Endodermal cell (in vitro differentiated cells): ENCODE measurements around the gene SLIT2. TPM values are rescaled to one million over a fixed set of nuclear protein-coding genes. Genes with fewer than 3 reads are reported as not detected.

Experiments used
- DNase-seq: peaks from one replicate; pipeline ENCODE4 v3.0.0-alpha.2; 2017
- H3K27ac ChIP-seq: 2 replicates; pipeline ENCODE4 v1.5.1; 2013; ENCODE audit warnings: mild to moderate bottlenecking, low read depth, low read length, moderate library complexity
- H3K27me3 ChIP-seq: 2 replicates; pipeline ENCODE4 v1.6.1; 2013; ENCODE audit warnings: mild to moderate bottlenecking, low read length, moderate library complexity; ENCODE audit not compliant: insufficient read depth, control insufficient read depth, poor library complexity, severe bottlenecking
- H3K36me3 ChIP-seq: 2 replicates; pipeline ENCODE4 v1.7.0; 2013; ENCODE audit warnings: mild to moderate bottlenecking, low read length, moderate library complexity; ENCODE audit not compliant: control insufficient read depth, insufficient read depth
- H3K4me1 ChIP-seq: one replicate; pipeline ENCODE4 v1.7.0; 2013; ENCODE audit warnings: low read length; ENCODE audit not compliant: control insufficient read depth, insufficient read depth
- H3K4me3 ChIP-seq: 2 replicates; pipeline ENCODE4 v1.5.1; 2013; ENCODE audit warnings: mild to moderate bottlenecking, low read length, moderate library complexity
- H3K9ac ChIP-seq: 2 replicates; pipeline ENCODE4 v1.6.1; 2013; ENCODE audit warnings: mild to moderate bottlenecking, low read length, moderate library complexity; ENCODE audit not compliant: poor library complexity, severe bottlenecking; ENCODE audit errors: extremely low read depth
- H3K9me3 ChIP-seq: 2 replicates; pipeline ENCODE4 v1.6.1; 2013; ENCODE audit warnings: mild to moderate bottlenecking, low read length, moderate library complexity; ENCODE audit not compliant: control insufficient read depth
- H3K27ac Mint-ChIP-seq: 2 replicates; pipeline ENCODE4 v1.8.0; 2020; ENCODE audit warnings: mixed read lengths
- H3K27me3 Mint-ChIP-seq: 2 replicates; pipeline ENCODE4 v1.8.0; 2021; ENCODE audit warnings: mild to moderate bottlenecking, mixed read lengths; ENCODE audit not compliant: insufficient read depth
- H3K36me3 Mint-ChIP-seq: 2 replicates; pipeline ENCODE4 v1.8.0; 2020; ENCODE audit warnings: low read depth, mixed read lengths
- H3K4me1 Mint-ChIP-seq: 2 replicates; pipeline ENCODE4 v1.8.0; 2020; ENCODE audit warnings: mixed read lengths
- H3K4me3 Mint-ChIP-seq: 2 replicates; pipeline ENCODE4 v1.8.0; 2020; ENCODE audit warnings: mild to moderate bottlenecking, moderate library complexity, mixed read lengths
- H3K9me3 Mint-ChIP-seq: 2 replicates; pipeline ENCODE4 v1.8.0; 2020; ENCODE audit warnings: mild to moderate bottlenecking, mixed read lengths
- WGBS, 2 experiments: methylation state at CpG; one replicate each; pipeline versions ENCODE4 v1.1.5 to v1.1.7; 2013; ENCODE audit warnings: missing lambda C conversion rate in 2 of 2, mixed read lengths in 1 of 2; ENCODE audit not compliant: insufficient coverage in 1 of 2, insufficient read length in 1 of 2; 5-methylcytosine and 5-hydroxymethylcytosine counted together
- total RNA-seq, 2 donors: library from RNA; stranded (reverse); fragmentation: NEBNext Ultra II Directional in 1 of 2; extraction: Animal tissue kit (Norgen Biotek cat#: 25700) in 1 of 2; gene quantifications; 2 replicates in 1 of 2; 3 replicates in 1 of 2; pipeline ENCODE4 v1.2.1, GENCODE V29; 2021
- TF ChIP-seq, protein P1 (sequence below): fragments of 200-600 bp; sonication (generic); conservative IDR thresholded peaks from 2 replicates; pipeline ENCODE4 v1.5.0; 2021; ENCODE audit warnings: antibody characterized with exemption, mild to moderate bottlenecking

Gene SLIT2
- total RNA-seq, 2 donors from 2014 or later = 3.4 to 3.5 TPM

DNA sequence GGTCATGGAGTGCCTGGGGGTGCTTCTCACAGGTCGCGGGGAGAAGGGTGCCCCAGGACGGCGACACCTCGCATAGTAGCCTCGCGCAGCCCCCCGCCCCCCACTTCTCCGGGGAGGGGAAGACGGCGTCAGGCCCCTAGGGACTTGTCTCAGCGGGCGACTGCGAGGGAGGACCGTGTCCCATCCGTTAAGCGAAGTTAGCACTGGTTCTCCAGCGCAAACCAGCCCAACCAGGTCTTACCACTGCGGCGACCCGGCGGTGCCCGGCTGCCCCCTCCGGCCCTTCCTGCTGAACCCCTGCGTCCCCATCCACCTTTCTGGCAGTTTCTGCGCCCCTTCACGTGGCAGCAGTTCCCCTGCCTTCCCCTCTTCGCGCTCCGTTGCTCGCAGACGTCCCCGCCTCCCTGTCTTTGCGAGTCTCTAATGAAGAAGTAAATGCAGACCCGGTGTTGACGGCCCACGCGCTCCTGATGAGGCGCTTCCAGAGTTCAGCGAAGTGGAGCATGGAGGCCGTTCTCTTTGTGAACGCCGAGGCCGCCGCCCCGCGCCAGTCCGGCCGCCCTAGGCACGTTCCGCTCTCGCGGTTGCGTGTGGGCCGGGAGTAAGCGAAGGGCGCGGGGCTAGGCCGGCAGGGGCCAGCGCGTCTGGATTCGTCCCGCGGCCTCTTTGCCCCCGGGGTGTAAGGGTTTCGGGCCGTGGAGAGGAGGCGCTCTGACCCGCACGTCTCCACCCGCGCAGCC, 3.0 kb downstream of the SLIT2 start:
- H3K9ac ChIP-seq = no peak overlapping the region
- WGBS, 2 experiments = 0 to 1% methylated on average over 25 to 72 of the region's 72 CpGs

DNA sequence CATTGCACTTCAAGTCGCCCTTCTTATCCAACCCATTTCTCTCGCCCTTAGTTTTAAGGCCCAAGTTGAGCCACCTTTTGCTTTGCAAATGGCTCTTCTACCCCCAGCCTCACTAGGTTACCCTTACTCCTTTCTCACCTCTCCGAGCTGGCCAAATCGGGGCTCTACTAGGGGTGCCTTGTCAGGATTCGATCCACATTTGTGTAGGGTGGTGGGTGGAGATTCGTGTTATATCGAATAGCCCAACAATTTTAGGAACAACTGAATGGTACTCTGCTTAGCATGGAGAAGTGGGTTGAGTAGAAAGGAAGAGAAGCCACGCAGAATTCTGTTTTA, 3.5 kb downstream of the SLIT2 start:
- no peak overlapping the region for H3K27ac ChIP-seq
- no peaks in the 10 kb centered on the region for H3K36me3 ChIP-seq
- H3K9ac ChIP-seq = no peak overlapping the region
- peak overlapping the region; percentile 81 for H3K4me3 ChIP-seq
- Mint-ChIP-seq H3K27ac (no peak overlapping the region), H3K9me3 (no peaks in the 10 kb centered on the region), H3K4me1 (peaks cover 43% of the 10 kb centered on the region), H3K27me3 (peaks cover 67% of the 10 kb centered on the region), H3K4me3 (peak overlapping the region; percentile 66), H3K36me3 (no peaks in the 10 kb centered on the region)
- 7 to 11% methylated on average over 3 to 8 of the region's 8 CpGs for WGBS, 2 experiments
- H3K27me3 ChIP-seq = peaks cover 61% of the 10 kb centered on the region
- H3K9me3 ChIP-seq = no peaks in the 10 kb centered on the region
- DNase-seq = no peak
- peaks cover 6% of the 10 kb centered on the region for H3K4me1 ChIP-seq
- TF ChIP-seq, protein P1, sequence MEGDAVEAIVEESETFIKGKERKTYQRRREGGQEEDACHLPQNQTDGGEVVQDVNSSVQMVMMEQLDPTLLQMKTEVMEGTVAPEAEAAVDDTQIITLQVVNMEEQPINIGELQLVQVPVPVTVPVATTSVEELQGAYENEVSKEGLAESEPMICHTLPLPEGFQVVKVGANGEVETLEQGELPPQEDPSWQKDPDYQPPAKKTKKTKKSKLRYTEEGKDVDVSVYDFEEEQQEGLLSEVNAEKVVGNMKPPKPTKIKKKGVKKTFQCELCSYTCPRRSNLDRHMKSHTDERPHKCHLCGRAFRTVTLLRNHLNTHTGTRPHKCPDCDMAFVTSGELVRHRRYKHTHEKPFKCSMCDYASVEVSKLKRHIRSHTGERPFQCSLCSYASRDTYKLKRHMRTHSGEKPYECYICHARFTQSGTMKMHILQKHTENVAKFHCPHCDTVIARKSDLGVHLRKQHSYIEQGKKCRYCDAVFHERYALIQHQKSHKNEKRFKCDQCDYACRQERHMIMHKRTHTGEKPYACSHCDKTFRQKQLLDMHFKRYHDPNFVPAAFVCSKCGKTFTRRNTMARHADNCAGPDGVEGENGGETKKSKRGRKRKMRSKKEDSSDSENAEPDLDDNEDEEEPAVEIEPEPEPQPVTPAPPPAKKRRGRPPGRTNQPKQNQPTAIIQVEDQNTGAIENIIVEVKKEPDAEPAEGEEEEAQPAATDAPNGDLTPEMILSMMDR = no peak

More for the DNA sequence above, 3.0 kb downstream of the SLIT2 start:
- Mint-ChIP-seq H3K27ac (no peak overlapping the region), H3K36me3 (no peaks in the 10 kb centered on the region), H3K4me3 (peak overlapping the region; percentile 66), H3K9me3 (no peaks in the 10 kb centered on the region), H3K27me3 (peaks cover 71% of the 10 kb centered on the region), H3K4me1 (peaks cover 43% of the 10 kb centered on the region)
- Histone ChIP-seq H3K4me1 (peaks cover 6% of the 10 kb centered on the region), H3K9me3 (no peaks in the 10 kb centered on the region), H3K27me3 (peaks cover 66% of the 10 kb centered on the region), H3K27ac (no peak overlapping the region), H3K36me3 (no peaks in the 10 kb centered on the region), H3K4me3 (peak overlapping the region; percentile 81)
- TF ChIP-seq, protein P1 = no peak
- peak; percentile 76 for DNase-seq

- TF ChIP-seq, protein P1 = no peak
- DNase-seq = no peak
- peaks cover 61% of the 10 kb centered on the region for H3K27me3 Mint-ChIP-seq
- H3K27ac ChIP-seq = no peak overlapping the region
- no peak overlapping the region for H3K4me3 Mint-ChIP-seq
- H3K4me3 ChIP-seq = peak overlapping the region; percentile 81
- peaks cover 39% of the 10 kb centered on the region for H3K4me1 Mint-ChIP-seq
- H3K27me3 ChIP-seq = peaks cover 55% of the 10 kb centered on the region
- H3K9me3 Mint-ChIP-seq = no peaks in the 10 kb centered on the region
- H3K36me3 ChIP-seq = no peaks in the 10 kb centered on the region
- 9 to 32% methylated on average over 3 to 4 of the region's 4 CpGs for WGBS, 2 experiments
- H3K4me1 ChIP-seq = peaks cover 6% of the 10 kb centered on the region
- no peaks in the 10 kb centered on the region for H3K9me3 ChIP-seq
- H3K27ac Mint-ChIP-seq = no peak overlapping the region
- H3K9ac ChIP-seq = no peak overlapping the region
- H3K36me3 Mint-ChIP-seq = no peaks in the 10 kb centered on the region
Measured at GRCh38 chr4:20255823-20256222, 4.1 kb downstream of the SLIT2 start.
